Common myeloid progenitor, CD34-positive (primary cell): ENCODE measurements around the gene NFIB. TPM values are rescaled to one million over a fixed set of nuclear protein-coding genes. Genes with fewer than 3 reads are reported as not detected.

Source experiments
- CTCF ChIA-PET: fragments of 350-600 bp; sonication (Branson Sonifier 250); formaldehyde crosslinking; loops from one replicate; lab custom pipeline; 2021; ENCODE audit warnings: antibody characterized with exemption; lab: Charles Lee
- POLR2A ChIA-PET: fragments of 350-600 bp; sonication (Branson Sonifier 250); formaldehyde crosslinking; loops from one replicate; lab custom pipeline; 2021; ENCODE audit warnings: antibody characterized with exemption; lab: Charles Lee
- DNase-seq, 3 donors: peaks; one replicate each; pipeline versions ENCODE4 v3.0.0 to v3.0.0-alpha.2; 2013
- H3K27ac ChIP-seq, 2 experiments: 1 replicate in 1 of 2; 2 replicates in 1 of 2; pipeline ENCODE4 v1.7.0; 2013; ENCODE audit warnings: inconsistent platforms in 2 of 2, low read length in 2 of 2, mild to moderate bottlenecking in 2 of 2, low read depth in 1 of 2, moderate library complexity in 1 of 2; ENCODE audit not compliant: severe bottlenecking in 2 of 2, insufficient read depth in 1 of 2, poor library complexity in 1 of 2
- H3K27me3 ChIP-seq, 5 experiments: replicated peaks in 2 of 5; 1 replicate in 3 of 5; 2 replicates in 2 of 5; pipeline versions ENCODE4 v1.6.1 to v1.7.0; 2013; ENCODE audit warnings: low read length in 4 of 5, mild to moderate bottlenecking in 2 of 5, moderate library complexity in 2 of 5, inconsistent platforms in 1 of 5; ENCODE audit not compliant: insufficient read depth in 5 of 5, control insufficient read depth in 4 of 5
- H3K36me3 ChIP-seq, 4 experiments: 1 replicate in 2 of 4; 2 replicates in 2 of 4; pipeline versions ENCODE4 v1.6.1 to v1.7.0; 2013; ENCODE audit warnings: low read length in 3 of 4, control low read depth in 1 of 4, mild to moderate bottlenecking in 1 of 4; ENCODE audit not compliant: control insufficient read depth in 4 of 4, insufficient read depth in 4 of 4
- H3K4me1 ChIP-seq, 4 experiments: 1 replicate in 3 of 4; 2 replicates in 1 of 4; pipeline versions ENCODE4 v1.6.1 to v1.7.1; 2013; ENCODE audit warnings: low read length in 3 of 4, mild to moderate bottlenecking in 3 of 4, control low read depth in 1 of 4, inconsistent platforms in 1 of 4, moderate library complexity in 1 of 4; ENCODE audit not compliant: control insufficient read depth in 4 of 4, insufficient read depth in 4 of 4; ENCODE audit errors: control extremely low read depth in 1 of 4
- H3K4me3 ChIP-seq, 7 experiments: 1 replicate in 4 of 7; 2 replicates in 3 of 7; pipeline versions ENCODE4 v1.5.1 to v1.7.0; 2013; ENCODE audit warnings: mild to moderate bottlenecking in 7 of 7, low read length in 6 of 7, moderate library complexity in 6 of 7, inconsistent platforms in 2 of 7, low read depth in 2 of 7, control low read depth in 1 of 7; ENCODE audit not compliant: insufficient read depth in 4 of 7, control insufficient read depth in 1 of 7; ENCODE audit errors: extremely low read depth in 1 of 7
- H3K9me3 ChIP-seq, 5 experiments: 1 replicate in 4 of 5; 2 replicates in 1 of 5; pipeline versions ENCODE4 v1.6.1 to v1.7.1; 2013; ENCODE audit warnings: low read length in 4 of 5, mild to moderate bottlenecking in 2 of 5, inconsistent platforms in 1 of 5, low read depth in 1 of 5, moderate library complexity in 1 of 5; ENCODE audit not compliant: control insufficient read depth in 4 of 5, insufficient read depth in 2 of 5; ENCODE audit errors: control extremely low read depth in 1 of 5
- WGBS: methylation state at CpG from one replicate; pipeline ENCODE4 v1.1.5; 2013; ENCODE audit not compliant: insufficient coverage; 5-methylcytosine and 5-hydroxymethylcytosine counted together
- polyA plus RNA-seq: library from polyadenylated mRNA; unstranded; fragments of 120-200 nt; gene quantifications from one replicate; pipeline ENCODE4 v1.2.1, GENCODE V29; 2013

Gene NFIB
- 1.2 TPM for polyA plus RNA-seq

GRCh38 chr9:14313951-14314423 is at the start of gene NFIB:
NFIB (minus strand) TSS chr9:14314141; CDS start chr9:14313511, 630 bp downstream.
- 0% methylated on average over 21 of the region's 63 CpGs for WGBS
- peaks cover 16 to 89% (median 53%) of the 10 kb centered on the region in 5 experiments for H3K27me3 ChIP-seq
- POLR2A ChIA-PET: no interaction called here
- H3K27ac ChIP-seq: no peak within 1 kb of the TSS
- H3K9me3 ChIP-seq: no peaks in the 10 kb centered on the region
- H3K36me3 ChIP-seq: no peaks in the 10 kb centered on the region
- peak in 2 of 3 donors; percentile 45 for DNase-seq
- H3K4me3 ChIP-seq: peak within 1 kb of the TSS in 5 of 7 experiments; percentile 43 to 55 (median 48)
- CTCF ChIA-PET: no interaction called here
- peaks cover 0 to 25% (median 21%) of the 10 kb centered on the region in 4 experiments for H3K4me1 ChIP-seq

GRCh38 chr9:14362175-14362574 is 48.2 kb upstream of the NFIB start:
- Histone ChIP-seq H3K9me3 (no peaks in the 10 kb centered on the region), H3K4me3 (no peak overlapping the region), H3K27ac (no peak overlapping the region), H3K27me3 (peaks cover 2 to 21% (median 14%) of the 10 kb centered on the region in 5 experiments), H3K4me1 (peaks cover 0 to 6% (median 5%) of the 10 kb centered on the region in 4 experiments), H3K36me3 (no peaks in the 10 kb centered on the region)
- 100% methylated on average over 1 of the region's 1 CpG for WGBS
- no peak for DNase-seq
- ChIA-PET POLR2A (no interaction called here), CTCF (interaction anchor here (0.5 to 2.6 kb wide), 3 partner anchors 9 to 149 kb away, joined by 3 to 14 read pairs (median 3); no protein-coding TSS in a partner anchor)

GRCh38 chr9:14361074-14361473 is 47.1 kb upstream of the NFIB start:
- no peak overlapping the region for H3K27ac ChIP-seq
- H3K4me1 ChIP-seq: peaks cover 0 to 4% (median 3%) of the 10 kb centered on the region in 4 experiments
- no peaks in the 10 kb centered on the region for H3K9me3 ChIP-seq
- CTCF ChIA-PET: interaction anchor here (2.6 kb wide), 1 partner anchor 8 kb away, joined by 14 read pairs; no protein-coding TSS in a partner anchor
- POLR2A ChIA-PET: no interaction called here
- no peak overlapping the region for H3K4me3 ChIP-seq
- no peak for DNase-seq
- H3K36me3 ChIP-seq: no peaks in the 10 kb centered on the region
- peaks cover 2 to 23% (median 14%) of the 10 kb centered on the region in 5 experiments for H3K27me3 ChIP-seq

GRCh38 chr9:14358523-14358922 is 44.6 kb upstream of the NFIB start:
- ChIA-PET CTCF (no interaction called here), POLR2A (no interaction called here)
- Histone ChIP-seq H3K36me3 (no peaks in the 10 kb centered on the region), H3K27me3 (peaks cover 2 to 33% (median 14%) of the 10 kb centered on the region in 5 experiments), H3K4me3 (no peak overlapping the region), H3K4me1 (no peaks in the 10 kb centered on the region), H3K9me3 (no peaks in the 10 kb centered on the region), H3K27ac (no peak overlapping the region)
- WGBS: 100% methylated on average over 2 of the region's 2 CpGs
- DNase-seq: no peak

GRCh38 chr9:14356351-14357265 is 42.7 kb upstream of the NFIB start:
- Histone ChIP-seq H3K4me3 (no peak overlapping the region), H3K9me3 (no peaks in the 10 kb centered on the region), H3K27me3 (peaks cover 1 to 48% (median 18%) of the 10 kb centered on the region in 5 experiments), H3K27ac (no peak overlapping the region), H3K4me1 (no peaks in the 10 kb centered on the region), H3K36me3 (no peaks in the 10 kb centered on the region)
- DNase-seq: no peak
- ChIA-PET CTCF (interaction anchor here (0.6 to 1.1 kb wide), 2 partner anchors 139 to 929 kb away, joined by 3 to 4 read pairs; no protein-coding TSS in a partner anchor), POLR2A (no interaction called here)
- 81% methylated on average over 5 of the region's 7 CpGs for WGBS

- DNase-seq: no peak
- Histone ChIP-seq H3K27me3 (peaks cover 4 to 70% (median 32%) of the 10 kb centered on the region in 5 experiments), H3K4me3 (no peak overlapping the region), H3K27ac (no peak overlapping the region), H3K4me1 (peaks cover 0 to 8% (median under 1%) of the 10 kb centered on the region in 4 experiments), H3K9me3 (no peaks in the 10 kb centered on the region), H3K36me3 (no peaks in the 10 kb centered on the region)
- POLR2A ChIA-PET: no interaction called here
- WGBS: 83% methylated on average over 1 of the region's 1 CpG
- CTCF ChIA-PET: interaction anchor here (0.6 to 4.9 kb wide), 20 partner anchors 8 to 967 kb away, joined by 3 to 73 read pairs (median 4); no protein-coding TSS in a partner anchor
Observed at GRCh38 chr9:14354201-14354600, 40.3 kb upstream of the NFIB start.
